HEK293 (cell line): ENCODE results near the gene LMBRD2.

Experiments
- MYNN ChIP-seq: fragments of 450-650 bp; formaldehyde crosslinking; IDR thresholded peaks from 2 replicates; pipeline ENCODE4 v1.5.1; 2016; ENCODE audit warnings: missing biosample characterization, missing genetic modification characterization, borderline replicate concordance
- SETDB1 ChIP-seq: IDR thresholded peaks from one replicate; pipeline ENCODE4 v1.6.1; 2017; ENCODE audit warnings: mild to moderate bottlenecking, low read length, moderate library complexity, mixed read lengths; ENCODE audit not compliant: insufficient read length
- SP7 ChIP-seq: fragments of 450-650 bp; formaldehyde crosslinking; IDR thresholded peaks from 2 replicates; pipeline ENCODE4 v1.5.1; 2016; ENCODE audit warnings: missing biosample characterization, missing genetic modification characterization
- TCF7L2 ChIP-seq: IDR thresholded peaks from 2 replicates; pipeline ENCODE4 v1.6.1; 2011; ENCODE audit warnings: low read depth, mild to moderate bottlenecking, inconsistent platforms, low read length, moderate library complexity, borderline replicate concordance
- ZBTB1 ChIP-seq: fragments of 450-650 bp; formaldehyde crosslinking; IDR thresholded peaks from 2 replicates; pipeline ENCODE4 v1.5.1; 2016; ENCODE audit warnings: missing biosample characterization, missing genetic modification characterization
- ZNF292 ChIP-seq: fragments of 450-650 bp; formaldehyde crosslinking; IDR thresholded peaks from 2 replicates; pipeline ENCODE4 v1.5.1; 2016; ENCODE audit warnings: low read depth, missing biosample characterization, missing genetic modification characterization, borderline replicate concordance
- ZNF629 ChIP-seq: fragments of 450-650 bp; formaldehyde crosslinking; IDR thresholded peaks from 2 replicates; pipeline ENCODE4 v1.5.1; 2017; ENCODE audit warnings: missing biosample characterization, missing genetic modification characterization
- ZNF658 ChIP-seq: fragments of 450-650 bp; formaldehyde crosslinking; IDR thresholded peaks from 2 replicates; pipeline ENCODE4; 2016; ENCODE audit warnings: missing biosample characterization, missing genetic modification characterization
- TF ChIP-seq, protein P1 (sequence below): fragments of 450-650 bp; formaldehyde crosslinking; IDR thresholded peaks from 2 replicates; pipeline ENCODE4 v1.5.1; 2016; ENCODE audit warnings: missing biosample characterization, missing genetic modification characterization
- TF ChIP-seq, protein P2 (sequence below): fragments of 450-650 bp; formaldehyde crosslinking; IDR thresholded peaks from 2 replicates; pipeline ENCODE4 v1.5.1; 2016; ENCODE audit warnings: missing biosample characterization, missing genetic modification characterization
- TF ChIP-seq, protein P3 (sequence below): fragments of 450-650 bp; formaldehyde crosslinking; IDR thresholded peaks from 2 replicates; pipeline ENCODE4 v1.5.1; 2016; ENCODE audit warnings: missing biosample characterization, missing genetic modification characterization, low read depth
- TF ChIP-seq, protein P4 (sequence below): fragments of 450-650 bp; formaldehyde crosslinking; IDR thresholded peaks from 2 replicates; pipeline ENCODE4 v1.5.1; 2016; ENCODE audit warnings: missing biosample characterization, missing genetic modification characterization
- TF ChIP-seq, protein P5 (sequence below): fragments of 450-650 bp; formaldehyde crosslinking; IDR thresholded peaks from 2 replicates; pipeline ENCODE4 v1.5.1; 2016; ENCODE audit warnings: missing biosample characterization, missing genetic modification characterization
- TF ChIP-seq, protein P6 (sequence below): fragments of 450-650 bp; formaldehyde crosslinking; IDR thresholded peaks from 2 replicates; pipeline ENCODE4 v1.5.1; 2017; ENCODE audit warnings: missing biosample characterization, missing genetic modification characterization

DNA sequence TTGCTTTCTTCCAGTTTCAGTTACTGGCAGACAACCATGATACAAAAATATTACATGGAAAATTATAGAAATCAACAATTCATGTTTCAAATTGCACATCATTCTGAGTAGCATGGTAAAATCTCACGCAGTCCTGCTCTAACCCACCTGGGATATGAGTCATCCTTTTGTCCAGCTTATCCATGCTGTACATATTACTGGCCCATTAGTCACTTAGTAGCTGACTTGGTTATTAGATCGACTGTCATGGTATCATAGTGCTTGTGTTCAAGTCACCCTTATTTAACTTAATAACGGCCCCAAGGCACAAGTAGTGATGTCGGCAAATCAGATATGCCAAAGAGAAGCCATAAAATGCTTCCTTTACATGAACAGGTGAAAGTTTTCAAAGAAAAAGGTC lies 48.8 kb upstream of the LMBRD2 start:
- TF ChIP-seq SETDB1 (no peak), ZNF292 (no peak), ZNF629 (tag by site-specific recombination) (no peak), SP7 (tag by site-specific recombination) (no peak), ZNF658 (tag by site-specific recombination) (no peak), ZBTB1 (tag by site-specific recombination) (no peak), MYNN (tag by site-specific recombination) (no peak), TCF7L2 (no peak)
- TF ChIP-seq, protein P1, sequence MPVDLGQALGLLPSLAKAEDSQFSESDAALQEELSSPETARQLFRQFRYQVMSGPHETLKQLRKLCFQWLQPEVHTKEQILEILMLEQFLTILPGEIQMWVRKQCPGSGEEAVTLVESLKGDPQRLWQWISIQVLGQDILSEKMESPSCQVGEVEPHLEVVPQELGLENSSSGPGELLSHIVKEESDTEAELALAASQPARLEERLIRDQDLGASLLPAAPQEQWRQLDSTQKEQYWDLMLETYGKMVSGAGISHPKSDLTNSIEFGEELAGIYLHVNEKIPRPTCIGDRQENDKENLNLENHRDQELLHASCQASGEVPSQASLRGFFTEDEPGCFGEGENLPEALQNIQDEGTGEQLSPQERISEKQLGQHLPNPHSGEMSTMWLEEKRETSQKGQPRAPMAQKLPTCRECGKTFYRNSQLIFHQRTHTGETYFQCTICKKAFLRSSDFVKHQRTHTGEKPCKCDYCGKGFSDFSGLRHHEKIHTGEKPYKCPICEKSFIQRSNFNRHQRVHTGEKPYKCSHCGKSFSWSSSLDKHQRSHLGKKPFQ (tag by site-specific recombination), result no peak
- TF ChIP-seq, protein P2, sequence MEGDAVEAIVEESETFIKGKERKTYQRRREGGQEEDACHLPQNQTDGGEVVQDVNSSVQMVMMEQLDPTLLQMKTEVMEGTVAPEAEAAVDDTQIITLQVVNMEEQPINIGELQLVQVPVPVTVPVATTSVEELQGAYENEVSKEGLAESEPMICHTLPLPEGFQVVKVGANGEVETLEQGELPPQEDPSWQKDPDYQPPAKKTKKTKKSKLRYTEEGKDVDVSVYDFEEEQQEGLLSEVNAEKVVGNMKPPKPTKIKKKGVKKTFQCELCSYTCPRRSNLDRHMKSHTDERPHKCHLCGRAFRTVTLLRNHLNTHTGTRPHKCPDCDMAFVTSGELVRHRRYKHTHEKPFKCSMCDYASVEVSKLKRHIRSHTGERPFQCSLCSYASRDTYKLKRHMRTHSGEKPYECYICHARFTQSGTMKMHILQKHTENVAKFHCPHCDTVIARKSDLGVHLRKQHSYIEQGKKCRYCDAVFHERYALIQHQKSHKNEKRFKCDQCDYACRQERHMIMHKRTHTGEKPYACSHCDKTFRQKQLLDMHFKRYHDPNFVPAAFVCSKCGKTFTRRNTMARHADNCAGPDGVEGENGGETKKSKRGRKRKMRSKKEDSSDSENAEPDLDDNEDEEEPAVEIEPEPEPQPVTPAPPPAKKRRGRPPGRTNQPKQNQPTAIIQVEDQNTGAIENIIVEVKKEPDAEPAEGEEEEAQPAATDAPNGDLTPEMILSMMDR (tag by site-specific recombination), result no peak
- TF ChIP-seq, protein P3, sequence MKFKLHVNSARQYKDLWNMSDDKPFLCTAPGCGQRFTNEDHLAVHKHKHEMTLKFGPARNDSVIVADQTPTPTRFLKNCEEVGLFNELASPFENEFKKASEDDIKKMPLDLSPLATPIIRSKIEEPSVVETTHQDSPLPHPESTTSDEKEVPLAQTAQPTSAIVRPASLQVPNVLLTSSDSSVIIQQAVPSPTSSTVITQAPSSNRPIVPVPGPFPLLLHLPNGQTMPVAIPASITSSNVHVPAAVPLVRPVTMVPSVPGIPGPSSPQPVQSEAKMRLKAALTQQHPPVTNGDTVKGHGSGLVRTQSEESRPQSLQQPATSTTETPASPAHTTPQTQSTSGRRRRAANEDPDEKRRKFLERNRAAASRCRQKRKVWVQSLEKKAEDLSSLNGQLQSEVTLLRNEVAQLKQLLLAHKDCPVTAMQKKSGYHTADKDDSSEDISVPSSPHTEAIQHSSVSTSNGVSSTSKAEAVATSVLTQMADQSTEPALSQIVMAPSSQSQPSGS (tag by site-specific recombination), result no peak
- TF ChIP-seq, protein P4, sequence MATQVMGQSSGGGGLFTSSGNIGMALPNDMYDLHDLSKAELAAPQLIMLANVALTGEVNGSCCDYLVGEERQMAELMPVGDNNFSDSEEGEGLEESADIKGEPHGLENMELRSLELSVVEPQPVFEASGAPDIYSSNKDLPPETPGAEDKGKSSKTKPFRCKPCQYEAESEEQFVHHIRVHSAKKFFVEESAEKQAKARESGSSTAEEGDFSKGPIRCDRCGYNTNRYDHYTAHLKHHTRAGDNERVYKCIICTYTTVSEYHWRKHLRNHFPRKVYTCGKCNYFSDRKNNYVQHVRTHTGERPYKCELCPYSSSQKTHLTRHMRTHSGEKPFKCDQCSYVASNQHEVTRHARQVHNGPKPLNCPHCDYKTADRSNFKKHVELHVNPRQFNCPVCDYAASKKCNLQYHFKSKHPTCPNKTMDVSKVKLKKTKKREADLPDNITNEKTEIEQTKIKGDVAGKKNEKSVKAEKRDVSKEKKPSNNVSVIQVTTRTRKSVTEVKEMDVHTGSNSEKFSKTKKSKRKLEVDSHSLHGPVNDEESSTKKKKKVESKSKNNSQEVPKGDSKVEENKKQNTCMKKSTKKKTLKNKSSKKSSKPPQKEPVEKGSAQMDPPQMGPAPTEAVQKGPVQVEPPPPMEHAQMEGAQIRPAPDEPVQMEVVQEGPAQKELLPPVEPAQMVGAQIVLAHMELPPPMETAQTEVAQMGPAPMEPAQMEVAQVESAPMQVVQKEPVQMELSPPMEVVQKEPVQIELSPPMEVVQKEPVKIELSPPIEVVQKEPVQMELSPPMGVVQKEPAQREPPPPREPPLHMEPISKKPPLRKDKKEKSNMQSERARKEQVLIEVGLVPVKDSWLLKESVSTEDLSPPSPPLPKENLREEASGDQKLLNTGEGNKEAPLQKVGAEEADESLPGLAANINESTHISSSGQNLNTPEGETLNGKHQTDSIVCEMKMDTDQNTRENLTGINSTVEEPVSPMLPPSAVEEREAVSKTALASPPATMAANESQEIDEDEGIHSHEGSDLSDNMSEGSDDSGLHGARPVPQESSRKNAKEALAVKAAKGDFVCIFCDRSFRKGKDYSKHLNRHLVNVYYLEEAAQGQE (tag by site-specific recombination), result no peak
- TF ChIP-seq, protein P5, sequence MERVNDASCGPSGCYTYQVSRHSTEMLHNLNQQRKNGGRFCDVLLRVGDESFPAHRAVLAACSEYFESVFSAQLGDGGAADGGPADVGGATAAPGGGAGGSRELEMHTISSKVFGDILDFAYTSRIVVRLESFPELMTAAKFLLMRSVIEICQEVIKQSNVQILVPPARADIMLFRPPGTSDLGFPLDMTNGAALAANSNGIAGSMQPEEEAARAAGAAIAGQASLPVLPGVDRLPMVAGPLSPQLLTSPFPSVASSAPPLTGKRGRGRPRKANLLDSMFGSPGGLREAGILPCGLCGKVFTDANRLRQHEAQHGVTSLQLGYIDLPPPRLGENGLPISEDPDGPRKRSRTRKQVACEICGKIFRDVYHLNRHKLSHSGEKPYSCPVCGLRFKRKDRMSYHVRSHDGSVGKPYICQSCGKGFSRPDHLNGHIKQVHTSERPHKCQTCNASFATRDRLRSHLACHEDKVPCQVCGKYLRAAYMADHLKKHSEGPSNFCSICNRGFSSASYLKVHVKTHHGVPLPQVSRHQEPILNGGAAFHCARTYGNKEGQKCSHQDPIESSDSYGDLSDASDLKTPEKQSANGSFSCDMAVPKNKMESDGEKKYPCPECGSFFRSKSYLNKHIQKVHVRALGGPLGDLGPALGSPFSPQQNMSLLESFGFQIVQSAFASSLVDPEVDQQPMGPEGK (tag by site-specific recombination), result no peak
- TF ChIP-seq, protein P6, sequence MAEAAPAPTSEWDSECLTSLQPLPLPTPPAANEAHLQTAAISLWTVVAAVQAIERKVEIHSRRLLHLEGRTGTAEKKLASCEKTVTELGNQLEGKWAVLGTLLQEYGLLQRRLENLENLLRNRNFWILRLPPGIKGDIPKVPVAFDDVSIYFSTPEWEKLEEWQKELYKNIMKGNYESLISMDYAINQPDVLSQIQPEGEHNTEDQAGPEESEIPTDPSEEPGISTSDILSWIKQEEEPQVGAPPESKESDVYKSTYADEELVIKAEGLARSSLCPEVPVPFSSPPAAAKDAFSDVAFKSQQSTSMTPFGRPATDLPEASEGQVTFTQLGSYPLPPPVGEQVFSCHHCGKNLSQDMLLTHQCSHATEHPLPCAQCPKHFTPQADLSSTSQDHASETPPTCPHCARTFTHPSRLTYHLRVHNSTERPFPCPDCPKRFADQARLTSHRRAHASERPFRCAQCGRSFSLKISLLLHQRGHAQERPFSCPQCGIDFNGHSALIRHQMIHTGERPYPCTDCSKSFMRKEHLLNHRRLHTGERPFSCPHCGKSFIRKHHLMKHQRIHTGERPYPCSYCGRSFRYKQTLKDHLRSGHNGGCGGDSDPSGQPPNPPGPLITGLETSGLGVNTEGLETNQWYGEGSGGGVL (tag by site-specific recombination), result no peak
